ENCODE measurements around the gene CEP63. TPM values are rescaled to one million over a fixed set of nuclear protein-coding genes. Genes with fewer than 3 reads are reported as not detected.

The CEP63 gene
- total RNA-seq, result 20.9 TPM

DNA sequence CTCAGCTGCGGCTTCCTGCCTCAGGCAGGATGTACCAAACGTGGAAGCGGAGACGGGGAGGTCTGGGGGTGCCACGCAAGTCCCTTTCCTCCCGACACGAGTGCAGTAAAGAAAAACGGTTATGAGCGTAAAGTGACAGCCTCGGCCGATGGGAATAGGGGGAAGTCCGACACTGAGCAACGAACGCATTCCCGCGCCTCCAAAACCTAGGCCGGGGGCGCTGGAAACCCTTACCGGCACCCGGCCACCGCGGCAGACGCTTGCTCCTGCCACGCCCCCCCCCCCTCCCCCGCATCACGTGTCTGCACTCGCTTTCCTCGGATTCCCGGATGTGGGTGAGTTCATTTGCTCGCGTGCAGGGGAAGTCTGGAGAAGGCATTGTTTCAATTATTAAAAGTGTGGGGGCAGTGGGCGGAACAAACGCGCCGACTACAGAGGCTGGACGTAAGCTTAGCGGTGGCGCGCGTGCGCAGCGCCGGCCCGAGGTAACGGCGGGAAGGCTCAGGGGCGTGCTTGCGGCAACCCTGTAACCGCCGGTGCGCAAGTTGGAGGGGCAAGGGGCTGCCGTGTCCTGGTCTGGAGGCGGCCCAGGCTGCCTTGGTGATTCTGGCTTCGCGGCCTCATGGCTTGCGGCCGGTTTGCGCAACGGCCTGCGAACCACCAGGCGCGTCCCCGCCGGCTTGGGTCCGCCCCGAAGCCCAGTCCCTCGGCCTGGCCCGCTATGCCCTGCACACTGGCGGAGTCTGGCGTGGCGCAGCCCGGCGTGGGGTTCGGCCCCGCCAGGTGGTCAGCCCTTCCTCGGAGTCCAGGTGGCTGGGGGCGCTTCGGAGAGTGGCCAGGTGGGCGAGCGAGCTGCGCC, at the start of gene CEP63, which contains the start of gene ANAPC13:
Gene CEP63 (plus strand): TSS at position 340 of the 859 bp plus-strand sequence. CDS start 9,264 bp downstream, outside the sequence.
Gene ANAPC13 (minus strand): TSS at position 268 of the 859 bp plus-strand sequence. CDS start 3,081 bp downstream, outside the sequence.
- peak; percentile 94 for DNase-seq

DNA sequence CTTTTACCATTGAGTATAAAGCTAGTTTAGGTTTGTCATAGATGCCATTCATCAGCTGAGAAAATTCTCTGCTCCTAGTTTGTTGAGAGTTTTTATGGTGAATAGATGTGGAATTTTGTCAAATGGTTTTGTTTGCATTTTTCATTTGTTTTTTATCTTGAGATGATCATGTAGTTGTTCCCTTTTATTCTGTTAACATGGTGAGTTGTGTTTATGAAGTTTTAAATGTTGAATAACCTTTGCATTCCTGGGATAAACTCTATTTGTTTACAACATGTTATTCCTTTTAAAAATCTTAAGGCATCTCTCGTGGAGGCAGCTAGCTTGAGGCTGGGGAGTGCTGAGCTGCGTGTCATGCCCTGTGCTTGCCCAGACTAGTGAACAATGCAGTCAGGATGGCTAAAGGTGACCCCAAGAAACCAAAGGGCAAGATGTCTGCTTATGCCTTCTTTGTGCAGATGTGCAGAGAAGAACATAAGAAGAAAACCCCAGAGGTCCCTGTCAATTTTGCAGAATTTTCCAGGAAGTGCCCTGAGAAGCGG, 48.6 kb upstream of the CEP63 start:
- DNase-seq, result no peak

DNA sequence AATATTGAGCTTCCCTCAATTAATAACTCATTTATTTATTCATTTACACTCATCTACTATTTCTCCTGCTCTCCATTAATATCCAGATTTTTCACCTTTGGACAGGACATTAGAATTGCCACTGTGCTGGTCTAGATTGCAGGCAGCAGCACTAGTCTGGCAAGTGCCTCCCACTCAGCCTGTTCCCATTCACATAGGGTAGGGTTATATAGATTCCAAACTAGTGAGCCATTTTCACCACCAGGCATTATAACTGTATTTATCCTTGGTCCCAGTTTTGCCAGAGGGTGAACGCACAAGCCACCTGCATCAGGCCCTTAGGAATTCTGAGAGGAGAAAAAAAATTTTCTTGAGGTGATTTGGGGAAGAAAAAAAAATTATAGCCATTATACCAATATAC, 44.5 kb upstream of the CEP63 start:
- no peak for DNase-seq

DNA sequence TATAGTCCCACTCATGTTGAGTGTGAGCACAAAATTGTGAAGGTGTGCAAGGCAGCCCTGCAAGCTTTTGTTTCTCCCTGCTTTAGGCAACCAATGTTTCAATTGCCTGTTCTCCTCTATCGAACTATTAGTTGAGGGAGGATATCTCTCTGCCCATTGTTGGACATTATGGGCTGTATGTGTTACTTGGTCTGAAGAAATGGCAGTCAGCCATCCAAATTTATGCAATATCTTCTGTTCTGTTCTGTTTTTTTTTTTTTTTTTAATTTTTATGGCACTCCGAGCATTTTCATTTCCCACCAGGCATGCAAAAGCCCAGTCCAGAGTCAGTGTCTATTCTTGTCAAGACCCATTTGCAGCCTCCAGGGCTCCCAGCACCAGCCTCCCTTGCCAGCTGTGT, 44.0 kb upstream of the CEP63 start:
- no peak for DNase-seq

DNA sequence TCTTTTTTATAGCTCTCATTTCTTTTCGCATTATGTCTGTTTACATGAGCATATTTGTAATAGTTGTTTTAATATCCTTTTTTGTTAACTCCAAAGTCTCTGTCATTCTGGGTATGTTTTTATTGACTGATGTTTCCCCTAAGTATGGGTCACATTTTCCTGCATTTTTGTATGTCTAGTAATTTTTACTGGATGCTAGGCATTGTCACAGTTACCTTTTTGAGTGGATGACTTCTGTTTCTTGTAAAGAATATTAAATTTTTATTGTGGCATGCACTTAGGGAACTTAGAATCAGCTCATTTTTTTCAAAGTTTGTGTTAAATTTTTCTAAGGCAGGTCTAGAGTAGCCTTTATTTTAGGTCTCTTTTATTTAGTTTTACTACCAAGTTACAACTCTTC, 40.8 kb upstream of the CEP63 start:
- no peak for DNase-seq

DNA sequence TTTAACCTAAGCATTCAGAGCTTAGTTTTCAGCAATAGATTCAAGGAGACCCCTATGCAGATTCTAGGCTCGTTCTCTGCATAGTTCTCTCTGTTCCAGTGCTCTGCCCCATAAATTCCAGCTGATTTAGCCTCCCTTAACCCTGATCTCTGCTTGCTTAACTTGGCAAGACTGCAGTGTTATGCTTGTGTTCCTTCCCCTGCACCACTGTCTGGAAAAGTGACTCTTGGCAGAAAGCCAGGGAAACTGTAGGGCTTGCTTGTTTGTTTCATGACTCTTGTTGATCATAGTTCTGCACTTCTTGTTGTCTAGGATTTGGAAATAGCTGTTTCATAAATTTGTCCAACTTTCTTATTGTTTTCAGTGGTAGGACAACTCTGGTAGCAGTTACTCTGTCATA, 40.2 kb upstream of the CEP63 start:
- DNase-seq, result no peak

DNA sequence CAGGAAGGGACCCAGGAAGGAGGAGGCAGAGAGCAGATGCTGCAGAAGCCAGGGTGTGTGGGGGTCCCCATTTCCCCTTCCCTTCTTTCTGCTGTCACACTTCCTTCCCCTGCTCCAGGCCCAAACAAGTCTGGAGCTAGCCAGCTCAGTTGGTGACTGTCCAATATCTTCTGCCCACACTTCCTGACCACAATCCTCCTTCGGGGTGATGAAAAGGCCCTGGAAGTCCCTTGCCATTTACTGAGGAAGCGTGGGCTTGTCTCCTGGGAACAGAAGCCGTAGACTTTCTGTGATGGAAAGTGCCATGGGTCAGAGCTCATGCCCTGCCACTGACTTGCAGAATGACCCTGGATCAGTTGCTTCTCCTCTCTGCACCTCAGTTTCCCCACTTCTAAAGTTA, 39.1 kb upstream of the CEP63 start:
- no peak for DNase-seq

DNA sequence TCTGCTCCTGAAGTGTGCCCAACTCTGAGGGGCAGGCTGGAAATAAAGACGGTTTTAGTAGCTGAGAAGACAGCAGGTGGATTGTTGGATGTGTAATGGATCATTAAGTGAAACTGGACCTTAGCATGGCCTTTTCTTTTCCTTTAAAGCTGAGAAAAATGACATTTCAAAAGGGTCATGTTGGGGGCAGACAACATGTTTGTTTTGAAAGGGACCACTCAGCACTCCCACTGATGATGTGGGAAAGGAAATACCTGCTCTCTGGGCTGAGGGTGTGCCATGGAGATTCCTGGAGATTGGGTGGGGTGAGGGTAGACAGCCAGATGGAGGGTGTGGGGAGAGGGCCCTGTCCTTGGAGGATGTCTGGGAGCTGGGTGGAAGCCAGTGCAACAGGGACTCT, 38.5 kb upstream of the CEP63 start:
- no peak for DNase-seq

DNA sequence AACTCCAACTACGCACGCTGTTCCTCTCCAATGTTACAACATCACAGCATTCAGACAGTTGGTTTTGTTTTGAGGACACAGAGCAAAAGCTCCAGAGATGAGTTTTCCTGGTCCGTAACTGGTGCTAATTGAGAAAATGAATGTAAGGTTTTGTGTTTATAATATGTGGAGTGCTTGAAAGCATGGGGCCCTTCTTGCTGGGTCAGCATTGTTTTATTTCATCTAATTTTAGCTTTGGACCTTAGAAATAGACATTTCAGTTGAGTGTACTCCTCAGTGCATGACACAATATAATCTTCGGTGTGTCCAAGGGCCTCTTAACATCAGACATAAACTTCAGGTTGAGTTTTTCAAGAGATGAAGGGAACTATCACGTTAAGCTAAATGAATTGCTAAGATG, 37.2 kb upstream of the CEP63 start:
- no peak for DNase-seq

DNA sequence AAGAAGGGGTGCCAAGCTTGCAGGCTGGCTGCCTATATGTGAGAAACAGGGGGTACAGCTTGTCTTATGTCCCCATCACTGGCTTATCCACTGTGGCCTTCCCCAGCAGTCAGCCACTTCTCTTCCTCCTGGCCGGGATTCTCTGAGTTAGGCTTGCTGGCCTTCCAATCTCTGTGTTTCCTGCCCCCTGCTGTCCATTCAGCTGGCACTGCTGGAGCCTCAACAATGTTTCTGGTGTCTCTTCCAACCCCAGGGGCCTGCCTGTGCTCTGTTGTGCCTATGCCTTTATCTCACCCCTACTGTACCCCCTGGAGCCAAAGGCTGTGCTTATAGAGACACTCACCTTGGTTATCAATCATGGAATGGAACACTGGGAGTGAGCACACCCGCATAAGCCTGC, 36.6 kb upstream of the CEP63 start:
- DNase-seq, result peak; percentile 22

DNA sequence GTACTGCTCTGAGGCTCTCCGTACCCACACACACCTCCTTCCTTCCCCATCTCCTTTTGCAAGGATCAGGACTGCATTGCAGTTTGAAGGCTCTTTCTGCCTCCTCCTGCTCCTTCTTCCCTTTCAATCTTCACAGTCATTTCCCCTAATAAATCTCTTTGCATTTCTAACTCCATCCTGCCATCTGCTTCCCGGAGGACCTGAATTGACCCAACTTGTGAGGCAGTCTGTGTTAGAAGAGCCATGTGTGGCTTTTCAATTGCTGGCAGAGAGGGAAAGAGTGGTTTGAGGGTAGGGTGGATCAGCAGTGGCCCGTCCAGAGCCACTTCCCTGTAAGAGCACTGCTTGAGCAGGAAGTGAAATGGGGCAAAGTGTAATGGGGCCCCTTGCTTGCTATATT, 35.9 kb upstream of the CEP63 start:
- no peak for DNase-seq

DNA sequence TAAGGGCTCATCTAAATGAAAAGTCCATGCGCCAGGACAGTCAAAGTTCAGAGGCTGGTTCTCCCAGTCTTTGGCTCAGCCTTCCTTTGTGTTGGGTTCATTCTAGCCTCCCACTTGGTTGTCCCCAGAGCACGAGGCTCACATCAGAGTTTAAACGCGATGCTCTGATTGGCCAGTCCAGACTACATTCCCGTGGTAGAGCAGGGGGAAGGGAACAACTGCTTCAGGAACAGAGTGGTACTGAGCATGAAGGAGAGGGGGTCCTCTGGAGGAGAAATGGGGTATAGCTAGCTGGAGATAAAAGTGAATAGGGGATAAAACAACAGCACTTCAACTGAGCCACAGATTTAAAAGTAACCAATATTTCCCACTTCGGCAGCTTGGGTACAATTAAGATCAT, 32.2 kb upstream of the CEP63 start:
- DNase-seq, result no peak

DNA sequence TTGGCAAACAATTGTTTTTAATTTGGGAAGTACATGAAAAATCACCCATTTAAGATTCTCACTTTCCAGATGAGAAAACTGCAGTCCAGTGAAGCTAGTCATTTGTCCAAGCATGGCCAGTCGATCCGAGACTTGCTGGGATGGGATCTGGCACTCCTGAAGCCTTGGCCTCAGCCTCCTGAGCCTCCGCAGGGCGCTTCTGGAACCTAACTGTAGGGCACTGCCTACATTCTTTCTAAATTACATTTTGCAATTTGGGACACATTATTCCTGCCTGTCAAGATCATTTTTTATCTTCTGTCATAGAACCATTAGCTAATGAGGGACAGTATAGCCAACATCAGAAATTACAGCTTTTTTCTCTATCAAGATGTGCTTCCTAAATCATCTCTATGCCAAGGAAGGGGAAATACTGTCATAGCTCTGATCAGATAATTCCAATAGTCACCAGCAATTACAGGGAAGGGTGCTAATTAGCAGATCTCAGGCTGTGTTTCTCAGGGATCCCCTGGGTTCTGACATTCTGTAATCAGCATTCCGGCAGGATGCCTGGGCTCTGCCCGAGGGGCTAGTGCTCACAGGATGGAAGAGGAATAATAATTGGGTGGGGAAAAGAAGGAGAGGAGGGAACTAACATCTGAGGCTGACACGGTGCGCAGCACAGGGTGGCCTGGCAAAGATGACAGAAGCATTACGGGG, 28.3 kb upstream of the CEP63 start:
- DNase-seq, result no peak

DNA sequence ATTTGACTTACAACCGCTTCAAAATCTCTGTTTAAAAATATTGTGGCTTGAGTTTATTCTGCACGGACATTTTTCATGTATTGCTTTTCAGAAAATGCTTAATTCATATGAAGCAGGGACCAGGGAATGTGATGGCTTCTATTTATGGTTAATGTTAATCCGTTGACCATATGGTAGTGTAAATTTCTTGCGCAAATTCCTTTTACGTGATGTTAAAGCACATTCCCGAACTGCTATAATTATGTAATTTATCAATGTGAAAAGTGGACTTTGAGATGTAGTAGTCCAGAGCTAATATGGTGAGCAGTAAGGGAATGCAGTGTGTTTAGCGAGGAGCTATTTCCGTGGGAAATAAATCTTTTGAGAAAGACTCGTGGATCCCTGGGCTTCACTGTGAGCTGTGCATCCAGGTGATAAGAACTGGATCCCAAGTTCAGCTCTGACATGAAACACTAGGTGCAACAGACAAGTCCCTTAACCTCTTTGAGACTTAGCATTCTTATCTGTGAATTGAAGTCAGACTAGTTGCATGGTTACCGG, 27.4 kb upstream of the CEP63 start:
- no peak for DNase-seq

DNA sequence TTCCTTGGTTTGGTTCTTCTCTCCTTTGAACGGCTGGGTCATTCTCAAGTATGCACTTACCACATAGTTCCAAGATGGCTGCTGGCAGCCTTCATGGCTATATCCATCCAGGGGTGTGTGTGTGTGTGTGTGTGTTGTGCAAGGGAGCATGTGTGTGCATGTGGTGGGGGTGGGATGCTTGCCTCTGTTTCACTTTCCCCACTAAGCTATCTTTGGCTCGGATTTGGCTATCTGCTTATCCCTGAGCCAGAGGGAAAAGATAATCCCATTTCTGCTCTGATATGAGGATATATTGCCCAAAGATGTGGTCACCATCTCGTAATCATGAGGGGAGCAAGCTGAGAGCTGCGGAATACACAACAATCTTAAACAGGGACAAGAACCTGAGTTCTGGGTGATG, 26.3 kb upstream of the CEP63 start:
- no peak for DNase-seq

DNA sequence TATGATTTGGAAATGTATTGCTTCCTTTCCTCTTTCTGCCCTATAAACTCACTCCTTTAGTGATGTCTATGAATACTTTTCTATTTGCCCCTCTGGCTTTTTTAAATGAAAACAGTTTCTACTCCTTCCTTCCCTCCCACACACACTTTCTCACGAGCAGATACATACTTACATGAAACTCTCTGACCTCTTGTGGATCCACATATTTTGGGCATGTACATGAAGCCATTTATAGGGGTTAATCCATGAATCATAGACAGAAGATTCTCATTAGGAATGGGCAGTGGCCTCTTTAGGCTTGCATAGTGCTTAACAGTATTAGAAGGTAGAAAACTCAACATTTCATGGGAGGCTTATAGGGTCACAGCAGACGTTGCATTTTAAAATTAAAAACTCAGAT, 24.9 kb upstream of the CEP63 start:
- no peak for DNase-seq

DNA sequence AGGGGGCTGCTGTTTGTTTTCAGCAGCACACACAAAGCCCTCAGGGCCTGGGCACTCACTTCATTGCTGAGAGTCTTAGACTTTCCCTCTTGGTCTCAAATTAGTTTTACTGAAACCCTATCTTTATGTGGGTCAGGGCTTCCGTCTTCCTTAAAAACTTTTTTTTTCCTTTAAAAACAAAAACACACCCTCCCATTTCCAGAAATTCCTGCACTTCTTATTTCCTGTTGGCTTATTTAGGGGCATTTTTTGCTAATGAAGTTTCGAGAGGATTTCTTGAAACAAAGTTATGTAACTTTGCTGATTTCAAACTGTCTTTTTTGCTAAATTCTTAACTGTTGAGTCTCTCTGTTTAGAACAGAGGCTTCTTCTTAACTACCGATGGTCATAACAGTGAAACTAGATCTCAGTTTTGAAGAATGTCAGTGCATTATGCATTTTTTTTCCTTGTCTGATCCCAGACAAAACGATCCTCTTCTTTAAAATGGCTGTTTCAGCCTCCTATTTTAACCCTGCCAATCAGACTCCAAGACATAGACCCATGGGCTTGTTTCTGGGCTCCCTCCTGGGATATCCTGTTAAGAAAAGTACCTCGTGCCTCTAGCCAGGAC, 23.4 kb upstream of the CEP63 start:
- no peak for DNase-seq

DNA sequence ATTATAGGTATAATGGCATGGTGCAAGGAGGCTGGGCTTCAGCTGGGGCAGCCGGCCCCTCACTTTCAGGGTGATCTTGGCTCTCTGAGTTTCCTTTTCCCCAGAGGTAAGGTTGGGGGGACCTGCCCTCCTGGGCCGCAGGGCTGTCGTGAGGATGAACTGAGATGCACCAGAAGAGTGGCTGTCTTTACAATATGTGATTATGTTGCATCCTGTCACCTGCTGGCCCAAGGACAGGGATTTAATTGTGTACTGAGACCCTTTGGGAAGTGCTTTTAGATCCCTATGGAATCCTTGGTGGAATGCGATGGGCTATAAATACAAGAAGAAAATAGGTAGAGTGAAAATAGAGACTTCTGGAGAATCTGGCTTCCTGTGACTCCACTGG, 22.2 kb upstream of the CEP63 start:
- no peak for DNase-seq

DNA sequence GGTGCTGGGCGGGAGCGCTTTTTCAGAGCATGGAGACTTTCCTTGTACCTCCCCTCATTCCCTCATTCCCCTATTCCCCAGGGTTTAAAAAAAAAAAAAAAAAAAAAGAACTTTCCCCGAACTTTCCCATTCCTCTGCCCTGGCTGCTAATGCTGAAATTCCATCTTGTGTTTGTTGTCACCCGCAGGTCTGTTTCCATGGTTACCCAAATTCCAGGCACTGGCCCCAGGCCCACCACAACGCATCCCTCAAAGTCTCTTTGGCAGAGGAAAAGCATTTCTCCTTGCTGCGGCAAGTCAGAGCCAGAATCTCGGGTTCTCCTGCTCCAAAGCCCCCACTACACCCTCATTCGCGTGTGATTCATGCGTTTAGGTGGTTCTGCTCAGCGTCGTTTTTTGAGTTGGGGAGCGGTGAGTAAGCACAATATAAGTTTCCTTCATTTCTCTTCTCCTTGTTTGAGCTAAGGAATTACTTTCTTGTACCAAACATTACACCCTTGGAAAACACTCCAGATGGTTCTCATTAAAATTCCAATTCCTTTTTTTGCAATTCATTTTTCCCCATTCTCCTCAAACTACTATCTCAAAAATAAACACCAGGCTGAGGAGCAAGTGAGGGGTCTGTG, 21.7 kb upstream of the CEP63 start:
- DNase-seq, result peak; percentile 6

DNA sequence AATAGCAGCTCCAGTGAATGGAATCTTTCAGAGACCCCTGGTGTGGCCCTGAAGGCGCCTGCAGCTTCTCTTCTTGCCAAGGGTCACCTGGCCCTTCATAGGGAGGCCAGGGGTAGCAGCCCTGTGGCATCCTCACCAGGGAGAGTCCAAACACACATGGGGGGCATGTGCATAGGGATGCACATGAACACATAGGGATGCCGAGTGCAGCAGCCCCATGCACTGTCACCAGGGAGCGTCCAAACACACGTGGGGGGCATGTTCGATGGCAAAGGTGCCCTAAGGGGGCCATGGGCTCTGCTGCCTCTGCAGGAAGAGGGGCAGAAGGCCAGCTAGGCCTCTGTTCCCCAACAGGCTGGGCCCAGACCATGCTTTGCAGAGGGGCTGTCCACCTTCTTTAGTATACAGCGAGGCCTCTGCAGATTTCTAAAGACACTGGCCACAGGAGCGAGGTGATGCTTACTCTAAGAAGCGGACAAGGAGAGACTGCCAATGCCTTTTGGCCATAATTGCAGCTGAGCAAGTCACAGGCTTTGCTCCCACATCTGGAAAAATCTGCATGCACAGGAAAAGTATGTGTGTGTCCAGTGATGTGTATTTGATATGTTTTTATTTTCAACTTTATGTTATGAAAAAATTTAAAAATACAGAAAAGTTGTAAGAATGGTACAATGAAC, 21.0 kb upstream of the CEP63 start:
- DNase-seq, result no peak

DNA sequence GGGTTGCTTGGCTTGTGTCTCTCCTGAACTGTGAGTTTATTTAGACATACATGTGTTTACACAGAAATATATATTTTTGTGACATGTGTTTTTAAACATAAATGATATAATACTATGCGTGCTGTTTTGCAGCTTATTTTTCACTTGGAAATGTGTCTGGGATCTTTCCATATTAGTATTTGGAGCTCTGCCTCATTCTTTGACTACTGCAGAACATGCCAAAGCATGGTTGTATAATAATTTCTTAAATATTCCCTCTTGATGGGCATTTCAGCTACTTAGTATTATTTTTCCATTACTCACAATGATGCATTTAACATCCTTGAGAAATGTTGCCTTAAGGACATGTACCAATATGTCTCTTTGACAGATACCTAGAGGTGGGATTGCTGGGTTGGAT, 19.5 kb upstream of the CEP63 start:
- no peak for DNase-seq

DNA sequence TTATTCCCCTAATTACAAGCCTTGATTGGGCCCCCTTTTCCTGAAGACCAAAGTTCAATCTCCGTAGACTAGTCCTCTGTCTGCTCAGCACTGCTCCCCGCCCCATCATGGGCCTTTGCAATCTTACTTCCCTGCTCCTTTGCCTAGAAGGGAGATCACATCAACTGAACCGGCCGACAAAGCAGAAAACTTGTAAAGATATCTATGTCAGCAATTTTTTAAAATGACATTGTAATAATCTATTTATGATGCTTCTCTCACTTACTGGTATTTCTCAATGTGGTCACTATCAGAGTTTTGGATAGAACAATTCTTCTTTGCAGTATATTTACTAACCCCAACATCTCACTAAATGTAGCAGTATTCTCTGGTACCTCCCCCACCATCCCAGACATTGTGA, 17.3 kb upstream of the CEP63 start:
- no peak for DNase-seq

Measured in occipital lobe (tissue), 2 donors.